Measurements from ENCODE around the gene CCL14. TPM values are rescaled to one million over a fixed set of nuclear protein-coding genes. Genes with fewer than 3 reads are reported as not detected.
"Not testable (repeated sequence)": the region's sequence is repeated elsewhere in the genome, so short reads cannot be mapped to it uniquely, and the experiment has no call there.

The CCL14 gene
- total and polyA plus RNA-seq, 2 donors (not counting 1 experiment from before 2014, with no cell fraction given) = not detected

DNA sequence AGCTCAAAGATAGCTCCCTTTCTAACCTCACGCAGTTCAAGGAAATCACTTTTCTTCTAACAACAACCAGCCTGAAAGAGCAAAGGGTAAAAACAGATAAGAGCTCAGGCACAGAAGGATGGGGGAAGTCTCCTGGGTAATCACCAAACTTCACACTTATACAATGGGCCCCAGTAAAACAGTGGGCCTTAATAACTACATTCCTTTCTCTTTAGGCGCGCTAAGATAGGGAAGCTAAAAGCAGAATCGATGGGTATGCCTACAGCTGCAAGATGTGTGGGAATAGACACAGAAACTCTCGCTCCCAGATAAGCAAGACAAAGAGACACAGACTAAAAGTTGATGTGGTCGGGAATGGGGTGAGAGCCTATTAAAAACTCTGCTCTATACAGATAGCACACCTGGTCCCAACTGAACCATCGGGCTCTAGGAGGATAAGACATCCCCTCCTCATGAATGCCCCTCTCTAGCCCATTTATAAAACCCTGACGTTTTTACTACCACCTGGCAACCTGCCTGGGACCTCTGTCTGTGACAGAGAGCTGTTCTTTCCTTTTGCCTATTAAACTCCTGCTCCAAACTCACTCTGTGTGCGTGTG lies 43.8 kb downstream of the CCL14 start:
- Histone ChIP-seq H3K4me1 (ENCODE audit: control insufficient read depth, extremely low read depth, insufficient read depth, low read length) (no peaks in the 10 kb centered on the region), H3K36me3 (ENCODE audit: control insufficient read depth, insufficient read depth, low read length) (no peaks in the 10 kb centered on the region), H3K4me2 (ENCODE audit: extremely low read depth, insufficient read depth, low read length) (no peak overlapping the region), H3K4me3 (replicated peaks in 1 of 4; ENCODE audit: control extremely low read depth in 1 of 4, insufficient read depth in 1 of 4, low read depth in 3 of 4, low read length in 4 of 4) (no peak overlapping the region), H3K79me2 (ENCODE audit: control insufficient read depth, insufficient read depth, low read length) (no peaks in the 10 kb centered on the region), H3K9me3 (ENCODE audit: control insufficient read depth, insufficient read depth, low read depth, low read length) (no peaks in the 10 kb centered on the region), H3K27ac (ENCODE audit: insufficient read depth, low read length) (no peak overlapping the region), H3K27me3 (ENCODE audit: control insufficient read depth, insufficient read depth, low read length) (no peaks in the 10 kb centered on the region), H3K9ac (ENCODE audit: insufficient read depth, low read length) (no peak overlapping the region), H4K20me1 (ENCODE audit: control insufficient read depth, extremely low read depth, insufficient read depth, low read length) (no peaks in the 10 kb centered on the region), H2AFZ (ENCODE audit: low read length) (no peak overlapping the region)
- TF ChIP-seq, protein P1, sequence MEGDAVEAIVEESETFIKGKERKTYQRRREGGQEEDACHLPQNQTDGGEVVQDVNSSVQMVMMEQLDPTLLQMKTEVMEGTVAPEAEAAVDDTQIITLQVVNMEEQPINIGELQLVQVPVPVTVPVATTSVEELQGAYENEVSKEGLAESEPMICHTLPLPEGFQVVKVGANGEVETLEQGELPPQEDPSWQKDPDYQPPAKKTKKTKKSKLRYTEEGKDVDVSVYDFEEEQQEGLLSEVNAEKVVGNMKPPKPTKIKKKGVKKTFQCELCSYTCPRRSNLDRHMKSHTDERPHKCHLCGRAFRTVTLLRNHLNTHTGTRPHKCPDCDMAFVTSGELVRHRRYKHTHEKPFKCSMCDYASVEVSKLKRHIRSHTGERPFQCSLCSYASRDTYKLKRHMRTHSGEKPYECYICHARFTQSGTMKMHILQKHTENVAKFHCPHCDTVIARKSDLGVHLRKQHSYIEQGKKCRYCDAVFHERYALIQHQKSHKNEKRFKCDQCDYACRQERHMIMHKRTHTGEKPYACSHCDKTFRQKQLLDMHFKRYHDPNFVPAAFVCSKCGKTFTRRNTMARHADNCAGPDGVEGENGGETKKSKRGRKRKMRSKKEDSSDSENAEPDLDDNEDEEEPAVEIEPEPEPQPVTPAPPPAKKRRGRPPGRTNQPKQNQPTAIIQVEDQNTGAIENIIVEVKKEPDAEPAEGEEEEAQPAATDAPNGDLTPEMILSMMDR (conservative IDR thresholded peaks at IDR 0.05 in 1 of 2, IDR thresholded peaks at IDR 0.05 in 1 of 2; ENCODE audit: low read depth in 1 of 2, low read length in 2 of 2) = no peak
- TF ChIP-seq EZH2 (IDR thresholded peaks at IDR 0.05; ENCODE audit: low read length, missing control alignments) = no peak
- no peak for DNase-seq (ENCODE audit: low read depth in 2 of 2)

DNA sequence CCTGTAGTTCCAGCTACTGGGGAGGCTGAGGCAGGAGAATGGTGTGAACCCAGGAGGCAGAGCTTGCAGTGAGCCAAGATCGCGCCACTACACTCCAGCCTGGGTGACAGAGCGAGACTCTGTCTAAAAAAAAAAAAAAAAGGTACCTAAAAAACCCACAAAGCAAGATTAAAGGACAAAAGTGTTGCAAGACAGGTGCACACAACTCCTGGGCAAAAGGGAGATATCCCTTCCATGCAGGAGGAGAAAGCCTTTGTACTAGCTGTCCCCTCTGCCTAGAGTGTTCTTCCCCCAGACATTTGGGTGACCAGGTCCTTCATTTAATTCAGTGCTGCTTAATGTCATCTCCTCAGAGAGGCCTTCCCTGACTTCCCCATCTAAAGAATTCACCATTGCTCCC lies 48.0 kb downstream of the CCL14 start:
- not testable (repeated sequence) for H3K4me3 ChIP-seq (replicated peaks in 1 of 4; ENCODE audit: control extremely low read depth in 1 of 4, insufficient read depth in 1 of 4, low read depth in 3 of 4, low read length in 4 of 4); H3K27me3 ChIP-seq (ENCODE audit: control insufficient read depth, insufficient read depth, low read length); H3K4me1 ChIP-seq (ENCODE audit: control insufficient read depth, extremely low read depth, insufficient read depth, low read length); H3K27ac ChIP-seq (ENCODE audit: insufficient read depth, low read length); H3K4me2 ChIP-seq (ENCODE audit: extremely low read depth, insufficient read depth, low read length); H3K36me3 ChIP-seq (ENCODE audit: control insufficient read depth, insufficient read depth, low read length); H3K9ac ChIP-seq (ENCODE audit: insufficient read depth, low read length); H4K20me1 ChIP-seq (ENCODE audit: control insufficient read depth, extremely low read depth, insufficient read depth, low read length); H3K79me2 ChIP-seq (ENCODE audit: control insufficient read depth, insufficient read depth, low read length); H3K9me3 ChIP-seq (ENCODE audit: control insufficient read depth, insufficient read depth, low read depth, low read length); DNase-seq (ENCODE audit: low read depth in 2 of 2); H2AFZ ChIP-seq (ENCODE audit: low read length)

DNA sequence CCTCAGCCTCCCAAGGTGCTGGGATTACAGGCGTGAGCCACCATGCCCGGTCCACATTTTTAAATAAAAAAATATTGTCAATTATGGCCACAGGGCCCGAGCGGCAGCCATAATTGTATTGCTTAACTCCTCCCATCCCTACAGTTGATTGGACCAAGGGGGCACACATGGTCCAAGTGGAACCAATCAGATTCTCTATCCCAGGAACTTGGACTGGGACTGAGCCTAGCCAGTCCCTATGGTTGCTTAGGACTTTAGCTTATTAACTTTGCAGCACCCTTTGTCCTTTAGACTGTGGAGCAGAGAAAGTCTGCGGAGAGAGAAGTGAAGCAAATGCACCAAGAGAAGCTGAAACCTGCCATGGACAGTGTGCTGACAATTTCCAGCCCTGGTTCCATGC lies 50.5 kb downstream of the CCL14 start:
- no peak overlapping the region for H2AFZ ChIP-seq (ENCODE audit: low read length)

More for the DNA sequence above, 50.5 kb downstream of the CCL14 start:
- Histone ChIP-seq H3K4me2 (ENCODE audit: extremely low read depth, insufficient read depth, low read length) (no peak overlapping the region), H3K27me3 (ENCODE audit: control insufficient read depth, insufficient read depth, low read length) (no peaks in the 10 kb centered on the region), H3K4me1 (ENCODE audit: control insufficient read depth, extremely low read depth, insufficient read depth, low read length) (no peaks in the 10 kb centered on the region), H3K36me3 (ENCODE audit: control insufficient read depth, insufficient read depth, low read length) (no peaks in the 10 kb centered on the region), H3K4me3 (replicated peaks in 1 of 4; ENCODE audit: control extremely low read depth in 1 of 4, insufficient read depth in 1 of 4, low read depth in 3 of 4, low read length in 4 of 4) (no peak overlapping the region), H3K27ac (ENCODE audit: insufficient read depth, low read length) (no peak overlapping the region), H3K9me3 (ENCODE audit: control insufficient read depth, insufficient read depth, low read depth, low read length) (no peaks in the 10 kb centered on the region), H4K20me1 (ENCODE audit: control insufficient read depth, extremely low read depth, insufficient read depth, low read length) (no peaks in the 10 kb centered on the region), H3K9ac (ENCODE audit: insufficient read depth, low read length) (no peak overlapping the region), H3K79me2 (ENCODE audit: control insufficient read depth, insufficient read depth, low read length) (no peaks in the 10 kb centered on the region)
- no peak for TF ChIP-seq EZH2 (IDR thresholded peaks at IDR 0.05; ENCODE audit: low read length, missing control alignments)
- TF ChIP-seq, protein P1 (conservative IDR thresholded peaks at IDR 0.05 in 1 of 2, IDR thresholded peaks at IDR 0.05 in 1 of 2; ENCODE audit: low read depth in 1 of 2, low read length in 2 of 2) = no peak
- DNase-seq (ENCODE audit: low read depth in 2 of 2) = no peak

All from fibroblast of lung (primary cell).